ENCODE data around the gene FBXO24.
A peak's percentile ranks its signal among the peaks of the same experiment; 100 is the strongest.
"Not testable (repeated sequence)": the region's sequence is repeated elsewhere in the genome, so short reads cannot be mapped to it uniquely, and the experiment has no call there.

The FBXO24 gene

DNA sequence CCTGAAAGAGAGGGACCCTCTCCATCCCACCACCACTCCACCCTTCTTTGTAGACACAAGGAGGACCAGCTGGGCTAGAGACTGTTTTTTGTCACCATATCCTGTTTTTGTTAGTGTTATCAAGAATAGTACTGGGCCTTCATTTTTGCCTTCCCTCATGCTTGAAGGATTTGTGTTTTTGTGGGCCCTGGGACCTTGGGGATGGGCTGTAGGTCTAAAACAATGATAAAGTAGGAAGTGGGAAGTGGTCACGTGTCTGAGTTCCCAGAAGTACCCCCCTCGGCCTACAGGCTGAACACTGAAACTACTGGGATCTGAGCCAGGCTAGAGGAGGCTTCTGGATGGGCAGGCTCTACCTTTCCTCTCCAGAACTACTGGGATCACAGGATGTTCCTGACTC lies 38.3 kb upstream of the FBXO24 start:
- H3K9me3 Mint-ChIP-seq (ENCODE audit: low read depth): no peaks in the 10 kb centered on the region
- peak overlapping the region; percentile 99 for H3K27ac Mint-ChIP-seq
- H3K4me1 Mint-ChIP-seq (ENCODE audit: low read depth): peaks cover 73% of the 10 kb centered on the region
- H3K27me3 Mint-ChIP-seq: no peaks in the 10 kb centered on the region
- H3K36me3 Mint-ChIP-seq: peaks cover 8% of the 10 kb centered on the region
- H3K4me3 Mint-ChIP-seq: peak overlapping the region; percentile 85

DNA sequence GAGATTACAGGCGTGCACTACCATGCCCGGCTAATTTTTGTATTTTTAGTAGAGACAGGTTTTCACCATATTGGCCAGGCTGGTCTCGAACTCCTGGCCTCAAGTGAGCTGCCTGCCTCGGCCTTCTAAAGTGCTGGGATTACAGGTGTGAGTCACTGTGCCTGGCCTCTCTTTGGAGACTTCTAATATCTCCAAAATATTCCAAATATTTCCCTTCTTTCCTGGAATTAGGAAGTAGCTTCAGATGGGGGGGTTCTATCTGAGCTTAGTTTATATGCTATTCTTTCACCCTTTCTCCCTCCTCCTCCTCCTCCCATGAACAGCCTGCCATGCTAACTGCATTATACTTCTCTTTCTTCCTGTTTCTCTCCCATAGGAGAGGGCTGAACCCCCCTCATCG lies 37.7 kb upstream of the FBXO24 start:
- Mint-ChIP-seq H3K4me3 (peak overlapping the region; percentile 30), H3K27ac (peak overlapping the region; percentile 99), H3K4me1 (ENCODE audit: low read depth) (peaks cover 68% of the 10 kb centered on the region)
- H3K27me3 Mint-ChIP-seq; H3K36me3 Mint-ChIP-seq; H3K9me3 Mint-ChIP-seq (ENCODE audit: low read depth): not testable (repeated sequence)

DNA sequence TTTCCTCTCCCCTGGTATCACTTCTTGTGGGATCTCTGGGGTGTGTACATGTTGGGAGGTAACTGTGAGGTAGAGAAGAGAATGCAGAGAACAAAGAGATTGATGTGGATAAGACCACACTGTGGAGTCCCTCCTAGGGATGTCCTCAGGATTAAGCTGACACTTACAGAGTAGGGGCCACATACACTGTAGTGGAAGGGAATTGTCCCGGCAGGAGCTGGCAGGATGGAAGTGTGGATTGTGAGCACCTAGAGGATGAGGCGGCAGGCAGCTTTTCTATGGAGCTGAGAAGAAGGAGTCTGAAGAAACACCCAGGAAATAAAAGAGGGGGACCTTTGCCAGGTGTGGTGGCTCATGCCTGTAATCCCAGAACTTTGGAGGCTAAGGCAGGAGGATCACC lies 33.6 kb upstream of the FBXO24 start:
- peaks cover 12% of the 10 kb centered on the region for H3K36me3 Mint-ChIP-seq
- no peak overlapping the region for H3K27ac Mint-ChIP-seq
- no peaks in the 10 kb centered on the region for H3K9me3 Mint-ChIP-seq (ENCODE audit: low read depth)
- no peak overlapping the region for H3K4me3 Mint-ChIP-seq
- H3K27me3 Mint-ChIP-seq: no peaks in the 10 kb centered on the region
- H3K4me1 Mint-ChIP-seq (ENCODE audit: low read depth): peaks cover 27% of the 10 kb centered on the region

DNA sequence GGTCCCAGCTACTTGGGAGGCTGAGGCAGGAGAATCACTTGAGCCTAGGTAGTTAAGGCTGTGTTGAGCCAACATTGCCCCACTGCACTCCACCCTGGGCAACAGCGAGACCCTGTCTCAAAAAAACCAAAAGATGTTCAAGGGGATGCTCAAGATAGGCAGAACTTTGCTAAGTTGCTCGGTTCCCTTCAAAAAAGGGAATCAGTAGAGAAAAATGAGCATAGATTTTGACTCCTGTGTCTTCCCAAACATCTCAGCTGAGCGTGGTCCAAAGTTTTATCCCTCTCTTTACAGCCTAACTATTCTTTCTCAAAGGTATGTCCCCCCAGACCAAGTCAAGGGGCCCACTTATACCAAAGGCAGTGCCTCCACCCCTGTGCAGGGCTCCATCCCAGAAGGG lies 33.1 kb upstream of the FBXO24 start:
- Mint-ChIP-seq H3K27me3 (no peaks in the 10 kb centered on the region), H3K9me3 (ENCODE audit: low read depth) (no peaks in the 10 kb centered on the region), H3K27ac (no peak overlapping the region), H3K4me3 (no peak overlapping the region), H3K4me1 (ENCODE audit: low read depth) (peaks cover 22% of the 10 kb centered on the region), H3K36me3 (peaks cover 12% of the 10 kb centered on the region)

DNA sequence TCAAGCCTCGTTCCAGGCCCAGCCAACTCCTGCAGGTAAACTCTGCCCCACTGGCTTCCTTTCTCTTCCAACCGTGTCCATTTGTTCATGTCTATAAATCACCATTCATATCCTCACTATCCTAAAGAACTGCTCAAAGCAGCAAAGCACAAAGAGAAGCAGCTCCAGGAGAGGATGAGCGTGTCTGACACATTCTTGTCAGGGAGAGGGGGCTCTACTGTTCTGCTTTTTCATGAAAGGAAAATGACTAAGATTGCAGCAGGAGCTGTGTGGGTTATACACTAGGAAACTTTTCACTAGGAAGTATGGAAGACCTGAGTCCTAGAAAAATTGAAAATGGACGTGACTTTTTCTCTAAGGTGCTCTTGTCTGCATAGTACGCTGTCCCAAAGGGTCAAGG lies 30.4 kb upstream of the FBXO24 start:
- H3K4me1 Mint-ChIP-seq (ENCODE audit: low read depth): peaks cover 4% of the 10 kb centered on the region
- peaks cover 7% of the 10 kb centered on the region for H3K36me3 Mint-ChIP-seq
- H3K27me3 Mint-ChIP-seq: no peaks in the 10 kb centered on the region
- H3K9me3 Mint-ChIP-seq (ENCODE audit: low read depth): no peaks in the 10 kb centered on the region
- no peak overlapping the region for H3K4me3 Mint-ChIP-seq
- H3K27ac Mint-ChIP-seq: peak overlapping the region; percentile 55

DNA sequence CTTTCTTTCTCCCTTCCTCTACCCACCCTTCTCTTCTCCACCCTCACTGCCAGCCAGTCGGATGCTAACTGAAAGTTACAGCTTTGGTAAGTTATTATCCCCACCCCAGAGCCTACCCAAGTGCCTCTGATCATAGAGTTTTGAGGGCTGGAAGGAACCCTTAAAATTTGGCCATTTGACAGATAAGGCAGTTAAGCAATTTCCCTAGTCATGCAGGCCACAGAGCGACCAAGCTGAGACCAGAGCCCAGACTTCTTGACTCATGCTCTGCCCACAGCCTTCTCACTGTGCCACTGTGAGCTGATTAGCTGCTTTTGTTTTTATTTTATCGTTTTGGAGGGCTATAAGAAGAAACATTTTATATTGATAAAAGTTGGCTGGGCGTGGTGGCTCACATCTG lies 29.6 kb upstream of the FBXO24 start:
- H3K9me3 Mint-ChIP-seq (ENCODE audit: low read depth): no peaks in the 10 kb centered on the region
- no peak overlapping the region for H3K4me3 Mint-ChIP-seq
- peak overlapping the region; percentile 81 for H3K27ac Mint-ChIP-seq
- H3K4me1 Mint-ChIP-seq (ENCODE audit: low read depth): peaks cover 3% of the 10 kb centered on the region
- peaks cover 7% of the 10 kb centered on the region for H3K36me3 Mint-ChIP-seq
- H3K27me3 Mint-ChIP-seq: no peaks in the 10 kb centered on the region

DNA sequence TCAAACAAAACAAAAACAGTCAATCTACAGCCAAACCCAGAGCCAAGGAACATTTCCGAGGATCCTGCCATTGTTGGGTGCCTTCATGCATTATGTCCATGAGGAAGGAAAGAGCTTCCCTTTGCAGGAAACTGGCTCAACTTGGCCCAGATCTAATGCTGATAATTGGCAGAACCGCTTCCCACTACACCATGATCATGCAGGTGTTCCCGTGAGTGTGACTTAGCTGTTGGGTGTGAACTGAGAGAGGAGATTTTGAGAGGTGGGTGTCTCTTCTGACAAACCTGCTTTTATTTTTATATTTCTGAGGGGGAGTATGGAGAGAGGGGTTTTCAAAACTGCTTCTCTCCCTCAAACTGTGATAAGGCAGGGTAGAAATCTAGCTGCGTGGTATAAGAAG lies 27.0 kb upstream of the FBXO24 start:
- Mint-ChIP-seq H3K36me3 (peaks cover 4% of the 10 kb centered on the region), H3K4me1 (ENCODE audit: low read depth) (peaks cover 6% of the 10 kb centered on the region), H3K9me3 (ENCODE audit: low read depth) (no peaks in the 10 kb centered on the region), H3K4me3 (no peak overlapping the region), H3K27ac (no peak overlapping the region), H3K27me3 (no peaks in the 10 kb centered on the region)

DNA sequence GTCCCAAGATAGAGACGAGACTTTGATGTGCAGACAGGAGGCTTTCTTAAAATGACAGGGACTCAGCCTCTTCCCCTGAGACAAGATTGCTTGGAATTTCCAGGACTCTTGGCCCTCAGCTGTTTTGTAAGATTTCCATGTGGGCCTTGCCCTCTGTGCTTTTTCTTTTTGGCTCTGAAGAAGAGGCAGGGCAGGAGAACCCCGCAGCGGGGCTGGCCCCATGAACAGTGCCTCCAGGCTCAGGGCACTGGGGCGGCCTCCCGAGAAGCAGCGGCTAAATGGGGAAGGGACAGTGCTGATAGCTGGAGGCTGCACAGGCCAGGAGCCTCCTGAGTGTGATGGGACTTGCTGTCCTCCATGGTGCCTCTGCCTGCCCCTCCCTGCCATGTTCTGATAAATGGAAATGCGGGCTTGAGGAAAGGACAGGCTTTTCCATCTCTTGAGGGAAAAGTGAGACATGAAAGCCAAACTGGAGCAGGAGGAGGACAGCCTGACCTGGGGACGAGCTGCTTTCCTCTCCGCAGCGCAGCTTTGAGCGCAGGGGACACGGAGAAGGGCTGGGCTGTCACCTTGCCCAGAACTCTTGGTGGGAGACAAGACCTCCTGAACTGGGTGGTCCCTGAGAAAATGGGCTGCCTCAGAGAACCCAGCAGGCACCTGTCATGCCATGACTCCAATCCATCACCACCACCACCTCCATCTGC lies 24.5 kb upstream of the FBXO24 start:
- Mint-ChIP-seq H3K27ac (no peak overlapping the region), H3K4me3 (no peak overlapping the region), H3K9me3 (ENCODE audit: low read depth) (no peaks in the 10 kb centered on the region), H3K4me1 (ENCODE audit: low read depth) (peaks cover 12% of the 10 kb centered on the region), H3K36me3 (no peaks in the 10 kb centered on the region), H3K27me3 (no peaks in the 10 kb centered on the region)

DNA sequence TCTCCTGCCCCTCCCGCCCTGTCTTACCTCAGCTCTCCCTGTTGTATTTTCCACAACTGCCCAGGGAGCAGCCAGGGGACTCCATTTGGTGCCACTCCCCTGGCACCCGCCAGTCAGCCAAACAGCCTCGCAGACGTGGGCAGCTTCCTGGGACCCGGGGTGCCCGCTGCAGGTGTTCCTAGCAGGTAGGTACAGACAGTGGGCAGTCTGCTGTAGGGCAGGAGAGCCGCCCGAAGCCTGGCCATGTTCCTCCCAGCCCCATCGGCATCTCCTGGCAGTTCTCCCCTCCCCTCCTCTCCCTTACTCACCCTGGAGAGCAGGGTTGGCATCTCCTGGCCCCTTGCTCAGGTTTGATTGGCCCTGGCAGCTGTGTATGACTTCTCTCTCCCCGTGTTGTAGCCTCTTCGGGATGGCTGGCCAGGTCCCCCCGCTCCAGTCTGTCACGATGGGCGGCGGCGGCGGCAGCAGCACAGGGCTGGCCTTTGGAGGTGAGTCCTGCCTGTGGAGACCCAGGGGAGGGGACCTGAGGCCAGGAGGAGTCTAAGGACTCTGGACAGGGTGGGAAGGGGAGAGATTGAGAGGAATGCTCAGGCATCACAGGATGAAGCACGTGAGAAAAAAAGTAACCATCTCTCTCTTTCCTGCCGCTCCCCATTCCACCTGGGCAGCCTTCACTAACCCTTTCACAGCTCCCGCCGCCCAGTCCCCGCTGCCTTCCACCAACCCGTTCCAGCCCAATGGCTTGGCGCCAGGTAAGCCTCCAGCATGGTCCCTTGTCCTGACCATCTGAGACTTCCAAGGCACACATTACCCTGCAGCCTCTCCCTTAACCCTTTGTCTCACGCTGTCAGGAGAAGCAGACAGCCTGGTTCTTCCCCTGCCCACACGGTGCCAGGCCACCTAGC lies 23.7 kb upstream of the FBXO24 start:
- Mint-ChIP-seq H3K36me3 (no peaks in the 10 kb centered on the region), H3K27me3 (no peaks in the 10 kb centered on the region), H3K27ac (no peak overlapping the region), H3K4me3 (no peak overlapping the region), H3K4me1 (ENCODE audit: low read depth) (peaks cover 12% of the 10 kb centered on the region), H3K9me3 (ENCODE audit: low read depth) (no peaks in the 10 kb centered on the region)

DNA sequence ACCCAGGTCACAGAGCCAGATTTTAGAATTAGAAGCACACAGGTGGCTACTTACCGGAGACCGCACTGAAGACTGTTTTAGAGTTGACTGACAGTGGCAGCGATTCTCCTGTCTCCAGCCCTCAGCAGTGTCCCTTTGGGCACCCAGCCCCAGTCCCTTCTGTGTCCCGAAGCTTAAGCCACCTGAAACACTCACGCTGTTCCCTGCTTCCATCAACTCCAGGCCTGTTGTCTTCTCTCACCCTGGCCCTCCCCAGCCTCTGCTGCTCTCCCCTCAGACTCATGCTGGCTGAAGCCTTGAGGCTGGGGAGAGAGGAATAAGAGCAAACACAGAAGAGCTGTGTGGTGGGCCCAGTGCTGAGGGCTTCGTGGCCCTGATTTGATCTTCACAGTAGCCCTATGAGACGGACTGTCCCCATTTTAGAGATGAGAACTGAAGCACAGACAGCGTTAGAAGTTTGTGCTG lies 23.0 kb upstream of the FBXO24 start:
- no peaks in the 10 kb centered on the region for H3K36me3 Mint-ChIP-seq
- H3K4me1 Mint-ChIP-seq (ENCODE audit: low read depth): peaks cover 18% of the 10 kb centered on the region
- no peak overlapping the region for H3K4me3 Mint-ChIP-seq
- H3K9me3 Mint-ChIP-seq (ENCODE audit: low read depth): no peaks in the 10 kb centered on the region
- no peak overlapping the region for H3K27ac Mint-ChIP-seq
- H3K27me3 Mint-ChIP-seq: no peaks in the 10 kb centered on the region

DNA sequence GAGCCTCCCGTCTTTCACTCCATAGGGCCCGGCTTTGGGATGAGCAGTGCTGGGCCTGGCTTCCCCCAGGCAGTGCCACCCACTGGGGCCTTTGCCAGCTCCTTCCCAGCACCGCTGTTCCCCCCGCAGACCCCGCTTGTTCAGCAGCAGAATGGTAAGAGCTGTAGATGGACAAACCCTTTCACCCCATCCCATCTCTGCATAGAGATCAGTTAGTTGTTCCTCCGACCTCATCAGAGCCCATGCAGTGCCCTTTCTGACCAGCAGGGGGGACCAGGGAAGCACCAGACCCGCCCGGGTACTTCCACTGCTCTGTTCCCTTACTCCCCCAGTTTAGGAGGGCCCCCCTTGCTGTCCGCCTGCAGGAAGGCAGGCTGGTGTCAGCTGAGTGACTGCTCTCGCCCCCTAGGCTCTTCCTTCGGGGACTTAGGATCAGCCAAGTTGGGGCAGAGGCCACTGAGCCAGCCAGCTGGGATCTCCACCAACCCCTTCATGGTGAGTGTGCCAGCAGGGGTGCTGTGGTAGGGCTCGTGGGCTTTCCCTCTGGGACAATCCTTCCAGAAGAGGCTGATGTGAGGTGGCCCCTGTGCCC lies 22.2 kb upstream of the FBXO24 start:
- no peaks in the 10 kb centered on the region for H3K9me3 Mint-ChIP-seq (ENCODE audit: low read depth)
- H3K36me3 Mint-ChIP-seq: no peaks in the 10 kb centered on the region

DNA sequence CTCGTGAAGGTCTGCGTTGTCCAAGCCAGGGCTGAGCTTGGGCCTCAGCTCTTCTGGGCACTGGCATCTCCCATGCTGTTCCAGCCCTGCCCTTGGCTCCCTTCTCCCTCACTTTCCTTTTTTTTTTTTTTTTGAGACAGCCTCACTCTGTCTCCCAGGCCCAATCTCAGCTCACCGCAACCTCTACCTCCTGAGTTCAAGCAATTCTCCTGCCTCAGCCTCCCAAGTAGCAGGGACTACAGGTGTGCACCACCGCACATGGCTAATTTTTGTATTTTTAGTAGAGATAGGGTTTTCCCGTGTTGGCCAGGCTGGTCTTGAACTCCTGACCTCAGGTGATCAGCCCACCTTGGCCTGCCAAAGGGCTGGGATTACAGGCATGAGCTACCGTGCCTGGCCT lies 21.7 kb upstream of the FBXO24 start:
- H3K4me3 Mint-ChIP-seq; H3K36me3 Mint-ChIP-seq; H3K9me3 Mint-ChIP-seq (ENCODE audit: low read depth); H3K27me3 Mint-ChIP-seq: not testable (repeated sequence)
- peak overlapping the region; percentile 22 for H3K27ac Mint-ChIP-seq
- H3K4me1 Mint-ChIP-seq (ENCODE audit: low read depth): peaks cover 26% of the 10 kb centered on the region

More for the DNA sequence above, 22.2 kb upstream of the FBXO24 start:
- H3K4me3 Mint-ChIP-seq: no peak overlapping the region
- H3K27me3 Mint-ChIP-seq: no peaks in the 10 kb centered on the region
- H3K4me1 Mint-ChIP-seq (ENCODE audit: low read depth): peaks cover 24% of the 10 kb centered on the region
- no peak overlapping the region for H3K27ac Mint-ChIP-seq

DNA sequence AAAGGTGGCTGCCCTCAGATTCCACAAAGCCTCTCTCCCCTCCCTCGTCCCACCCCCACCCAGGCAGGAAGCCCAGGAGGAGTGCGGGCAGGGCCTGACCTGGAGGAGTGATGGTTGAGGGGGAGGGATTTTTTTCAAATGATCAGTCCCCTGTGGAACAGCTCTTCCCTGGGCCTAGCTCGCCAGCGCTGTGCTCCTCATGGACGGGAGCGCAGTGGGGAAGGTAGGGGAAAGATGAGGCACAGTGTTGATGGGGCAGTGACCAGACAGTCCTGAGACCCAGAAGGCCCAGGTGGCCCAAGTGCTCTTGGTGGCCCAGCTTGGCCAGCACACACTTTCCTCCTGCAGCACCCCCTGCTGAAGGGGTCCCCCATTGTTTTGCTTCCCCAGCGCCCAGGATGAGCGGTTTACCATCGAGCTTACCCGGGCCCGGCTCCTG lies 21.0 kb upstream of the FBXO24 start:
- H3K27ac Mint-ChIP-seq: no peak overlapping the region

DNA sequence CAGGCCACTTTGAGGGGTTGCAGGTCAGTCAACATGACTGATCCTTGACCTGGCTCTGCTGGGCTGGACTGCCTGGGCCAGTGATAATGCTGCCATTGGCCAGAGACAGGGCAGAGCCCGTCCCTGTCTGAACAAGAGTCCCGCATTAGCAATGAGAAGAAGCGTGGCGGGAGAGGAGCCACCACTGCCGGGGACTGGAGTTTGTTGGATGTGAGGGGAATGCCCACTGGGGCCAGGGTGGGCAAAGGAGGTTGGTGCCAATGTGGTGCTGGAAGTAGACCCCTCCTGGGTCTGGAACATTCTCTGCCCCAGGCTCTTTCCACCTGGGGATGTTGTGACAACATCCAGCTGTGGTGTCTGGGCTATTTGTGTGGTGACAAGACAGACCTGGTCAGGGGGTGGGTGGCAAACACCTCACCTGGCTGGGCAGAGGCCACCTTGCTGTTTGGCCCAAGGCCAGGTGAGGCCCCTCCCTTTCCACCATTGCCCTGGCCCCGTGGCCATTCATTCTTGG lies 20.1 kb upstream of the FBXO24 start:
- H3K4me3 Mint-ChIP-seq: no peak overlapping the region
- no peaks in the 10 kb centered on the region for H3K9me3 Mint-ChIP-seq (ENCODE audit: low read depth)
- H3K27me3 Mint-ChIP-seq: no peaks in the 10 kb centered on the region
- no peaks in the 10 kb centered on the region for H3K36me3 Mint-ChIP-seq
- H3K4me1 Mint-ChIP-seq (ENCODE audit: low read depth): peaks cover 32% of the 10 kb centered on the region
- no peak overlapping the region for H3K27ac Mint-ChIP-seq

More for the DNA sequence above, 21.0 kb upstream of the FBXO24 start:
- no peaks in the 10 kb centered on the region for H3K9me3 Mint-ChIP-seq (ENCODE audit: low read depth)
- peaks cover 27% of the 10 kb centered on the region for H3K4me1 Mint-ChIP-seq (ENCODE audit: low read depth)
- no peaks in the 10 kb centered on the region for H3K27me3 Mint-ChIP-seq
- H3K36me3 Mint-ChIP-seq: no peaks in the 10 kb centered on the region
- H3K4me3 Mint-ChIP-seq: no peak overlapping the region
